GF-D8 (cell line): ENCODE results near the gene LMAN2L.

ENCODE experiments used
- DNase-seq: peaks from one replicate; lab custom pipeline; 2025; lab: John Stamatoyannopoulos, UW

Gene LMAN2L

GRCh38 chr2:96739633-96740428 is at the start of gene LMAN2L:
Gene LMAN2L (minus strand): TSS chr2:96740064. CDS start chr2:96740040, 24 bp downstream.
- peak; percentile 92 for DNase-seq

- no peak for DNase-seq
Observed at GRCh38 chr2:96789245-96789617, 49.4 kb upstream of the LMAN2L start.

GRCh38 chr2:96788442-96789244 is 48.8 kb upstream of the LMAN2L start:
- no peak for DNase-seq

DNA sequence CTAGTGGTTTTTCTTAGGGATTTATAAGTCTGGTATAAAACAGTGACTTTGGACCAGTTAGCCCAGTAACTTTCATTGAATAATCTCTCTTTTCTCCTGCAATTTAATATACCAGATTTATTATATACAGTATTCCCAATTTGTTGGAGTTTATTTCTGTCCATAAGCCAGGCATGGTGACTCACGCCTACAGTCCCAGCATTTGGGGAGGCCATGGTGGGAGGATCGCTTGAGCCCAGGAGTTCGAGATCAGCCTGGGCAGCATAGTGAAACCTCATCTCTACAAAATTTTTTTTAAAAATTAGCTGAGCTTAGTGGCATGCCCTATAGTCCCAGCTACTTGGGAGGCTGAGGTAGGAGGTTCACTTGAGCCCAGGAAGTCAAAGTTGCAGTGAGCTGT is 47.5 kb upstream of the LMAN2L start:
- DNase-seq = no peak

- no peak for DNase-seq
Observed at GRCh38 chr2:96783388-96783787, 43.5 kb upstream of the LMAN2L start.

DNA sequence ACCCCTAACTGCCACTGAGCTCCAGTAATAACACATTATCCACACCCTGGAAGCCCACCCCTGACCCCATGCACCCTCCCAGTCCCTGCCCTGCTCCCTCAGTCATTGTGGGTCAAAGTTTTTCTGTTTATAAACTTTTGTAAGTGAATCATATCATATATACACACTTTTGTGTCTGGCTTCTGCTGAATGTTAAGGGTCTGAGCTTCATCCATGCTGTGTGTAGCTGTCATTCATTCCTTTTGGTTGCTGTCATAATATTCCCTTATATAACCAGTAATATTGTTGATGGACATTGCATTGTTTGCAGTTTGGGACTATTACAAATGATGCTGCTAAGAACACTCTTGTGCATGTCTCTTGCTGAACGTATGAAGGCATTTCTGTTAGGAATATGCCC is 35.3 kb upstream of the LMAN2L start:
- DNase-seq = no peak

DNA sequence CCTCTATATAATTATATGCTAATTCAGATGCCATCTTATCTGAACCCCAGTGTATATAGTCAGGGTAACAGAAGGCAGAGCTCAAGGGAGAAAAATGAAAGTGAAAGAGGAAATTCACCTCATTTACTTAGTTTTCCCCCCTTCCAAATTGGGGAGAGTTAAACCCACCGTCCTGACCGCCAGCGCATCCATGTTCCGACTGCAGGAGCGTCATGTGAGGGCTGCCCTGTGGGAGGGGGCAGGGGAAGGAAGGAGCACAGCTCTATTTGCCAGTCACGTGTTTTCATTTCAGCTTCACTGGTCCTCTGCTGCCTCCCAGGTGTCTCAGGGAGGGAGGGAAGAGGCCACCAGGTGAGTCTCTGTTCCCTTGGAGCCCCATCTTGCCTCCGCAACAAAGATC is 34.1 kb upstream of the LMAN2L start:
- no peak for DNase-seq

DNA sequence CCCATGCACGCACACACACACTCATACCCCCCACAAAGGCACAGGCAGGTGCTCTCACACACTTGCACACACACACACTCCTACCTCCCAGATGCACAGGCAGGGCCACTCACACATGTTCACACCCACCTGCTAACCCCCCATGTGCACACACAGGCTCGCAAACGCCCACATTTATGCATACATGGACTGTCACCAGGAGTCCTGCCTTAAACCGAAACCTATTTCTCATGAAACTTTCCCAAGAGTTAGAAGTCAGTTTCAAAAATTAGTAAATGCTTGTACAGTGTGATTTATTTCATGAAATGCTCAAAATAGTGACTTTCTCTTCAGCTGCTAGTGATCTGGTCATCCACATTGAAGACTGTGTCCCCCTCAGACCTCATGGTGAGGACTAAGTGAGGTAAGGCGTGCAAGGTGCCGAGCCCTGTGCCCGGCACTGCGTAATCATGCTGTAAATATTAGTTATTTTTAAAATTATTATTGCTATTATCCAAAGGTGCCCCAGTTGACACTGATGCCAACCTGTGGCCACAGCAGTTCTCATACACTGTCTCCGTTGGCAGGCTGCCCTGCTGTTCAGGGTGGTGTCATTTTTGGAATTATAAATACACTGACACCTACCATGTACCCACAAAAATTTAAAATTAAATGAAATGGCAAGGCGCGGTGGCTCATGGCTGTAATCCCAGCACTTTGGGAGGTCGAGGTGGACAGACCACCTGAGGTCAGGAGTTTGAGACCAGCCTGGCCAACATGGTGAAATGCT is 33.2 kb upstream of the LMAN2L start:
- DNase-seq = no peak

DNA sequence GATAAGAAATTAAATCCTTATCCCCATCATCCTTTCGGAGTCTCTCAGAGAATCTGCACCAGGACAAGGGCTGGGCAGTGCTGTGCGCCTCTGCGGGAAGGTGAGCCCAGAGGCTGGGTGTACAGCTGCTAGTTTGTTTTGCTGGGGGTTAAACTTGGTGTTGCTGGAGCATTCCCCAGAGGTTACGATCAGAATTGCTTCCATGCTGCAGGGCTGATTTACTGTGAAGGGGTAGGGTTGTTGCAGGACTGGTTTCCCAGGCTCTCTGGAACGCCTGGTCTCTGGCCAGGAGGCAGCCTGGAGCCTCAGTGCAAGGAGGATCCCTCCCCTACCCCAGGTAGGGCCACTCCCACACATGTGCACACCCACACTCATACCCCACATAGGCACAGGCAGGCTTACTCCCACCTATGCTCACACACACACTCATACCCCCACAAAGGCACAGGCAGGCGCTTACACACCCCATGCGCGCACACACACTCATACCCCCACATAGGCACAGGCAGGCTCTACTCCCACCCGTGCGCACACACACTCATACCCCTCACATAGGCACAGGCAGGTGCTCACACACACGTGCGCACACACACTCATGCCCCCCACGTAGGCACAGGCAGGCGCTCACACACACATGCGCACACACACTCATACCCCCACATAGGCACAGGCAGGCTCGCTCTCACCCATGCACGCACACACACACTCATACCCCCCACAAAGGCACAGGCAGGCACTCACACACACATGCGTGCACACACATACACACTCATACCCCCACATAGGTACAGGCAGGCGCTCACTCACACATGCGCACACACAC is 32.1 kb upstream of the LMAN2L start:
- DNase-seq = no peak

GRCh38 chr2:96770442-96771202 is 30.8 kb upstream of the LMAN2L start:
- DNase-seq = no peak

DNA sequence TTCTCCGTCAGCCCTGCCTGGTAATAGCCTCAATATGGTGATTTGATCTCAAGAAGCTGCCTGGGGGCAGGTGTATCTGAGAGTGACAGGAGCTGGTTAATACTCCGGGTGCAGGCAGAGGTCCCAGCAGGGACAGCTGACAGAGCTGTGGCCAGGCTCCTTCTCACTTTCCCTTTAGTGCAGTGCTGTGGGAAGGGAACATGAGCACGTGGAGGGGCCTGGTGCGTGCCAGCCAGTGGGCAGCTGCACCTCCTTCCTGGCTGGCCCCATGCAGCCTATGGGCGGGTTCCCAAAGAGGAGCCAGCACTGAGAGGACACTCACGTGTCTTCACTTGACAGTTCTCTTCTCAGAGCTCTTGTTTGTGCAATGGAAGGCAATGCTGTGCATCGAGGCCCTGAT is 29.9 kb upstream of the LMAN2L start:
- no peak for DNase-seq

- DNase-seq = no peak
Observed at GRCh38 chr2:96768083-96768561, 28.3 kb upstream of the LMAN2L start.

DNA sequence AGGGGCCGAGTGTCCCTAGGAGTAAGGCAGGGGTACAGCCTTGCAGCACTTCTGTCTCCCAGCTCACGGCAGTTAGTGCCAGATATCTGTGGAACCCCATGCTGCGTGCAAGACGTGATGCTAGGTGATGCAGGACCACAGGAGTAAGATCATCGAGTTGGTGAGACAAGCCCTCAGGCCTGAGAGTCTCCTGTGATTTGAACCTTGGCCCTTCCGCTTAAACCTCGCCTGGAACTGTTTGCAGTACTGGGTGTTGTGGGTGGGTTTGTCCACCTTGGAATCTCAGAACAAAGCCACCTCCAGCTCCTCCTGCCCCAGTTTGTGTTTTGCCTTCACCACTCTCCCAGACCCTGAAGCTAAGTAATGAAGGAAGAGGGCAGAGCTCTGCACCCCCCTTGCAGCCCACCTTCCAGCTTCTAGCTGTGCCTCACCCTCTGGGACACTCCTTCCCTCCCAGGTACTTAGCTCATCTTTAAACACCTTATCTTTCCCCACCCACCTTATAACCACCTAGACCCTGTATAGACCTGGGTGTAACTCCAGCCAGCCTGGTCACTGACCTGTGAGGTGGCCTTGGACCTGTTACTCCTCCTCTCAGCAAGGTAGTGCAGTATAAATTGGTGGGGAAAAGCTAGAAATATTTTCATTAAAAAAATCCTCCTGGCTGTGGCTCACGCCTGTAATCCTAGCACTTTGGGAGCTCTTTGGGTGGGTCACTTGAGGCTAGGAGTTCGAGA is 27.4 kb upstream of the LMAN2L start:
- DNase-seq = no peak

DNA sequence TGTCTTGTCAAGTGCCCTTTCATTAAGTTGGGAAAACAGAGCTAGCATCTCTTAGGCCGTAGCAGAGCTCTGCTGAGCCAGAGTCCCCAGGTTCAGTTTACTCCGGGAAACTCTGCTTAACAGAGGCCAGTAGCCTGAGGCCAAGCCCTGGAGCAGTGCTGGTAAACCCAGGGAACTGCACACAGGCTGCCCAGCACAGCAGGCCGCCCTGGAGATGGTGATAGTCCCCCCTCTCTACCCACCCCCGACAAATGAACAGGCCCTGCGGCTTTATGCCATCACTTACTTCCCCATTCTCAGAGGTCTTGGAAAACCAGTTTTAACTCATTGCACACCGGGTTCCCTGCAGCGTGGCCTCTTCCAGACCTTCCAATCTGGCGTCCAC is 24.4 kb upstream of the LMAN2L start:
- peak; percentile 49 for DNase-seq

- DNase-seq = no peak
Observed at GRCh38 chr2:96763511-96764252, 23.8 kb upstream of the LMAN2L start.

- no peak for DNase-seq
Observed at GRCh38 chr2:96762529-96763311, 22.9 kb upstream of the LMAN2L start.

DNA sequence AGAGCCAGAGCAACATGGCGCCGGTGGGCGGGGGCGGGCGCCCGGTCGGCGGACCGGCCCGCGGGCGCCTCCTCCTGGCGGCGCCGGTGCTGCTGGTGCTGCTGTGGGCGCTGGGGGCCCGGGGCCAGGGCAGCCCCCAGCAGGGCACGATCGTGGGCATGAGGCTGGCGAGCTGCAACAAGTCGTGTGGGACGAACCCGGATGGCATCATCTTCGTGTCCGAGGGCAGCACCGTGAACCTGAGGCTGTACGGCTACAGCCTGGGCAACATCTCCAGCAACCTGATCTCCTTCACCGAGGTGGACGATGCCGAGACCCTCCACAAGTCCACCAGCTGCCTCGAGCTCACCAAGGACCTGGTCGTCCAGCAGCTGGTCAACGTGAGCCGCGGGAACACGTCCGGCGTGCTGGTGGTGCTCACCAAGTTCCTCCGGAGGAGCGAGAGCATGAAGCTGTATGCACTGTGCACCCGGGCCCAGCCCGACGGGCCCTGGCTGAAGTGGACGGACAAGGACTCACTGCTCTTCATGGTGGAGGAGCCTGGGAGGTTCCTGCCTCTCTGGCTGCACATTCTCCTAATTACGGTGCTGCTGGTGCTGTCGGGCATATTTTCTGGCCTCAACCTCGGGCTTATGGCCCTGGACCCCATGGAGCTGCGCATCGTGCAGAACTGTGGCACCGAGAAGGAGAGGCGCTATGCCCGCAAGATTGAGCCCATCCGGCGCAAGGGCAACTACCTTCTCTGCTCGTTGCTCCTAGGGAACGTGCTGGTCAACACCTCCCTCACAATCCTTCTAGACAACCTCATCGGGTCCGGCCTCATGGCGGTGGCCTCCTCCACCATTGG is 21.3 kb upstream of the LMAN2L start:
- no peak for DNase-seq
